GM21360 (cell line): ENCODE data around the gene IMPG1.
A peak's percentile ranks its signal among the peaks of the same experiment; 100 is the strongest.

Experiments used
- ATAC-seq: cut with Tn5 transposase; IDR thresholded peaks from one replicate; pipeline ENCODE4 v1.9.1; 2021; ENCODE audit warnings: mild to moderate bottlenecking, moderate library complexity; ENCODE audit not compliant: unreplicated experiment

The IMPG1 gene

DNA sequence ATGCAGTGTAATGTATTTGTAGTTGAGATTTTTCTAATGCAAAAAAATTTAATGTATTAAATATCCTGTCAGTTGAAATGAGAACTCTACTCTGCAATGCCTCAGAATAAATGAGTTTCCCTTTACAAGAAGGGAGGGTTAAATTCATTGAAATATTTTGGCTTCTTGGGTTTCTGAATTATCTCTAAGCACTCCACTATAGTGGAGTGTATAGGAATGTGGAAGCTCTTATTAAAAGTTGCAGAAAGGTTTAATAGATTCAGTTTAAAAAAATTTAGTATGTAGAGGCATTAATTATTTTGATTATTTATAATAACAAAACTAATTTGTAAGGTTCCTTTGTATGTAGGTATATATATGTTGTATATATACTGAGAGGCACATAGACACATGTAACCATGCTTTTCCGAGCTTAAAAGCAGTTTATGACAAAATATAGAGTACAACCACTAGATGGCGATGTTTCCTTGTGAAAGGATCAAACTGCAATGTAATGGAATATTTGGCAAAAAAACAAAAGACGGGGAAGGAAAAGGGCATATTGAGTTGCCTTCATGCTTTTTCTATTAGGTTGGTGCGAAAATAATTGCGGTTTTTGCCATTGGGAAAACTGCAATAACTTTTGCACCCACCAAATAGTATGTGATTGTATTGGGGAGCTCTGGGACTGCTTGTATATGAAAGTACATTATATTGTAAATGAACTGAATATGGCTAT is 179.2 kb downstream of the IMPG1 start:
- peak; percentile 88 for ATAC-seq

DNA sequence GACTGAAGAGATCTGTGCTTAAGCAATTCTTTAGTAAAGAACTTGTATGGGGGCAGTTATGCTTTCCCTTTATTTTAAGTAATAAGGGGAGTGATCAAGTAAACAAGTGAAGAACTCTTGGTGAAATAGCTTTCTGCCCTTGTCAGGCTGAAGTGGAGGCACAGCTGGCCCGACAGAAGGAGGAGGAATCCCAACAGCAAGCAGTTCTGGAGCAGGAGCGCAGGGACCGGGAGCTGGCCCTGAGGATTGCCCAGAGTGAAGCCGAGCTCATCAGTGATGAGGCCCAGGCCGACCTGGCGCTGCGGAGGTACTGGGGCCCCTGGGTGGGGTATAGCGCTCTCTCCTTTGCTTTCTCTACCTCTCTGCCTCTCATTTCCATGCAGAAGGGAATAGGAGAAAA is 180.1 kb downstream of the IMPG1 start:
- no peak for ATAC-seq

DNA sequence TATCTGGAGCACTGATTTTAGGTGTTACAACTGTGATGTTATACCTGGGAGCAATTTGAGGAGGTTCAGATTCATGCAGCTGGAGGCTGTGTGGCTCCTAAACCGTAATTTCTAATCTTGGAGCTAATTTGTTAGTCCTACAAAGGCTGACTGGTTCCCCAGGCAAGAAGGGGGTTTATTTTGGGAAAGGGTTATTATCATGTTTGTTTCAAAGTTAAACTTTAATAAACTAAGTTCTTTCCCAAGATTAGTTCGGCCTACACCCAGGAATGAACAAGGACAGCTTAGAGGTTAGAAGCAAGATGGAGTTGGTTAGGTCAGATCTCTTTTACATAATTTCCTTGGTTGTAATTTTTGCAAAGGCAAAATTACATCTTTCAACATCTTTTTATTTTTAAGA is 187.6 kb downstream of the IMPG1 start:
- ATAC-seq, result no peak

DNA sequence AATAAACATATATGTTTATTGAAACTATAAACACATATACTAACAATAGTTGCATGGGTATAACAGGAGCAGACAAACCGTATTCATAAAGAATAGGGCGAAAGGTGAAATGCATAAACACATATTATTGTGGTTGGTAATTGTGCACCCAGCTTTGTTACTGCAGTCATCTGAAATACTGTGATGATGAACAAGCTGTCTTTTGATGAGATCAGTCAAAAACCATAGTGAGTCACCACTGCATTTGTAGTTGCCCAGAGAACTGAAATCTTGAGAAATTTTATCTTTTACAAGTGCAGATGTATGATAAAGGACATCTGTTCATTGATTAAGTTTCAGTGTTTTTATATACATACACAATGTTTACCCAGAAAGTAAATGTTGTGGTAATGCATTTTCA is 189.7 kb downstream of the IMPG1 start:
- no peak for ATAC-seq

DNA sequence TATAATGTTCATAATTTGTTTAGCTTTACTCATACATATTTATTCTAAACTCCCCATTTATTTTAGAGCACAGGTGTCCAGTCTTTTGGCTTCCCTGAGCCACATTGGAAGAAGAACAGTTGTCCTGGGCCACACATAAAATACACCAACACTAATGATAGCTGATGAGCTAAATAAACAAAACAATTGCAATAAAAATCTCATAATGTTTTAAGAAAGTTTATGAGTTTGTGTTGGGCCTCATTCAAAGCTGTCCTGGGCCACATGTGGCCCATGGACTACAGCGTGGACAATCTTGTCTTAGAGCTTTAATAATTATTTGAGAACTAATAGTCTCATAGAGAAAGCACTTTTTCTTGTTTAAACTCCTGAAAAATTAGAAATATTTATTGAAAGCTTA is 192.2 kb downstream of the IMPG1 start:
- no peak for ATAC-seq

DNA sequence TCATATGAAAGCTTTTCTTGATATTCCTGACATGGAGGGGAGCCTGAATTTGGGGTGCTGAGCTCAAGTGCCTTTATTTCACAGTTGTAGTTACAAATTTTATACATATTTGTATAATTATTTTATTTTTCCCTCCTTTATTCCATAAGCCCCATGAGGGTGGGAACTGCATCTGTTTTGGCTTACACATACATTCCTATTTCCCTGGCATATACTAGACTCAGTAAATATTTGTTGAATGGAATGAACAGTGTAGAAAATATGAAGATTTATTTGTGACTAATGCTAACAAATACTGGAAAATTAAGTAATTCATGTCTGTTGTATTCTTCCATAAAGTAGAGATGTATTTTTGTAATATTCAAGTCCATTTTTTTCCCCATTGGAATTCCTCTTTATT is 196.3 kb downstream of the IMPG1 start:
- ATAC-seq, result no peak

DNA sequence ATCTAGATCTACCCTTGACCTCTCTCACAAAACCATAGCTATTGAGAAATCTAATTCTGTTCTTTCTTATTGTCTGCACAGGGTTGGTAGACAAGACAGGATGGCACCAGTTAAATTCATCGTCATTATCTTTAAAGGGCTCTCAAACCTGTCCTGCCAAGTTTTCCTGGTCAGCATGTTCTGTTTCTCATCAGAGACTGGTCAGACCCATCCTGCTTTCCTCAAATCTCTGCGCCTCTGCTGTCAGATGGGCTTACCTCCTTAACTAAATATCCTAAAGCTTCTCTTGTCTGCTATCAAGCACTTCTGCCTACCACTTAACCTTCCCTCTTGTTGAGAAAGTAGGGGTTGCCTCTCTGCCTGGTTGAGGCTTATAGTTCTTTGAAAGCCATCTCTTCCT is 198.2 kb downstream of the IMPG1 start:
- no peak for ATAC-seq
